Measurements from ENCODE around the gene FAM110C. TPM values are rescaled to one million over a fixed set of nuclear protein-coding genes. Genes with fewer than 3 reads are reported as not detected.
A peak's percentile ranks its signal among the peaks of the same experiment; 100 is the strongest.

The FAM110C gene
- total RNA-seq: 0.22 to 1.7 TPM (median 1.3 TPM) in 3 replicates
- long read RNA-seq, partial matches to known transcripts: 0 of 2 reads
- long read RNA-seq, other reads (novel, unspliced or antisense): 0 of 2 reads

- Mint-ChIP-seq H3K4me3 (ENCODE audit: unreplicated experiment) (peak within 1 kb of the TSS; percentile 73), H3K27me3 (ENCODE audit: low read depth) (peaks cover 48% of the 10 kb centered on the region), H3K36me3 (ENCODE audit: low read depth) (no peaks in the 10 kb centered on the region)
These were observed at the start of gene FAM110C for GRCh38 chr2:46471-47345. Gene FAM110C (minus strand): TSS chr2:46505. CDS start chr2:46385, 120 bp downstream.

DNA sequence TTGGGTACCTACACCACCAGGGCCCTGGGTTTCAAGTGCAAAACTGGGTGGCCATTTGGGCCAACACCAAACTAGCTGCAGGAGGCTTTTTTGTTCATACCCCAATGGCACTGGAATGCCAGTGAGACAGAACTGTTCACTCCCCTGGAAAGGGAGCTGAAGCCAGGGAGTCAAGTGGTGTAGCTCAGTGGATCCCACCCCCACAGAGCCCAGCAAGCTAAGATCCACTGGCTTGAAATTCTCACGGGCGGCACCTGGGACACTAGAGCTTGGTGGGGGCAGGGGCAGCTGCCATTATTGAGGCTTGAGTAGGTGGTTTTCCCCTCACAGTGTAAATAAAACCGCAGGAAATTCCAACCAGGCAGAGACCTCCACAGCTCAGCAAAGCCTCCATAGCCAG lies 46.0 kb upstream of the FAM110C start:
- no peak overlapping the region for H3K27ac Mint-ChIP-seq (ENCODE audit: unreplicated experiment)
- TF ChIP-seq CTCF (IDR thresholded peaks at IDR 0.05): no peak
- no peaks in the 10 kb centered on the region for H3K36me3 Mint-ChIP-seq (ENCODE audit: low read depth)
- DNase-seq (ENCODE audit: low spot score): no peak
- H3K4me1 Mint-ChIP-seq (ENCODE audit: low read depth): no peaks in the 10 kb centered on the region
- peaks cover 5% of the 10 kb centered on the region for H3K27me3 Mint-ChIP-seq (ENCODE audit: low read depth)
- H3K4me3 Mint-ChIP-seq (ENCODE audit: unreplicated experiment): no peak overlapping the region
- H3K9me3 Mint-ChIP-seq (ENCODE audit: low read depth): peaks cover 9% of the 10 kb centered on the region

More at GRCh38 chr2:46471-47345, at the start of gene FAM110C:
- TF ChIP-seq CTCF (IDR thresholded peaks at IDR 0.05): no peak
- Mint-ChIP-seq H3K4me1 (ENCODE audit: low read depth) (peaks cover 15% of the 10 kb centered on the region), H3K9me3 (ENCODE audit: low read depth) (no peaks in the 10 kb centered on the region), H3K27ac (ENCODE audit: unreplicated experiment) (peak within 1 kb of the TSS; percentile 71)
- DNase-seq (ENCODE audit: low spot score): no peak

DNA sequence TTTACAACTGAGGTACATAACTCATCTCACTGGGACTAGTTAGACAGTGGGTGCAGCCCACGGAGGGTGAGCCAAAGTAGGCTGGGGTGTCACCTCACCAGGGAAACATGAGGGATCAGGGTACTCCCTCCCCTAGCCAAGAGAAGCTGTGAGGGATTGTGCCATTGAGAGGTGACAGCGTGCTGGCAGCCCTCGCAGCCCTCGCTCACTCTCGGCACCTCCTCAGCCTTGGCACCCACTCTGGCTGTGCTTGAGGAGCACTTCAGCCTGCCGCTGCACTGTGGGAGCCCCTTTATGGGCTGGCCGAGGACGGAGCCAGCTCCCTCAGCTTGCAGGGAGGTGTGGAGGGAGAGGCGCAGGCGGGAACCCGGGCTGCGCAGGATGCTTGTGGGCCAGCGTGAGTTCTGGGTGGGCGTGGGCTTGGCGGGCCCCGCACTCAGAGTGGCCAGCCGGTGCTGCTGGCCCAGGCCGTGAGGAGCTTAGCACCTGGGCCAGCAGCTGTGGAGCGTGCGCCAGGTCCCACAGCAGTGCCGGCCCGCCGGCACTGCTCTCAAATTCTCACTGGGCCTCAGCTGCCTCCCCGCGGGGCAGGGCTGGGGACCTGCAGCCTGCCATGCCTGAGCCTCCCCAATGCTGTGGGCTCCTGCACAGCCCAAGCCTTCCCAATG lies 44.5 kb upstream of the FAM110C start:
- peaks cover 3% of the 10 kb centered on the region for H3K27me3 Mint-ChIP-seq (ENCODE audit: low read depth)
- H3K27ac Mint-ChIP-seq (ENCODE audit: unreplicated experiment): no peak overlapping the region
- H3K4me1 Mint-ChIP-seq (ENCODE audit: low read depth): no peaks in the 10 kb centered on the region
- TF ChIP-seq CTCF (IDR thresholded peaks at IDR 0.05): no peak
- H3K4me3 Mint-ChIP-seq (ENCODE audit: unreplicated experiment): no peak overlapping the region
- DNase-seq (ENCODE audit: low spot score): no peak
- peaks cover 1% of the 10 kb centered on the region for H3K9me3 Mint-ChIP-seq (ENCODE audit: low read depth)
- H3K36me3 Mint-ChIP-seq (ENCODE audit: low read depth): no peaks in the 10 kb centered on the region

DNA sequence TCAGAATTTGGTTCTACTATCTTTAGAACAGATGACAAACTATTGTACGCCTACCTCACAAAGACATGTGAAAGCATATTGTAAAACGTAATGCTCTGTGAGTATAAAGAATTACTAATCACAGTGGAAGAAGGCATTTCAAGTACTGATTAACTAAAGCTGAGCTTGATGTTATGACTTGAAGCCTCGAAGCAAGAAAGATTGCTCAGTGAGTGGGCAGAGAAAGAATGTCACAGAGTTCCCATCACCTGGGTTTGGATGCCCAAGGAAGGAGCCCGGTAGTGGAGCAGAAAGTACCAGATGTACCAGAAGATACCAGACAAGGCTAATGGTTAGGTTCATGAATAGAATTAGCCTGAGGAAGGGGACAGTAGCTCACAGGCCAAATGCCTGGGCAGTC lies 39.5 kb upstream of the FAM110C start:
- no peaks in the 10 kb centered on the region for H3K4me1 Mint-ChIP-seq (ENCODE audit: low read depth)
- DNase-seq (ENCODE audit: low spot score): no peak
- H3K9me3 Mint-ChIP-seq (ENCODE audit: low read depth): no peaks in the 10 kb centered on the region
- no peaks in the 10 kb centered on the region for H3K36me3 Mint-ChIP-seq (ENCODE audit: low read depth)
- H3K27me3 Mint-ChIP-seq (ENCODE audit: low read depth): peaks cover 17% of the 10 kb centered on the region
- no peak overlapping the region for H3K27ac Mint-ChIP-seq (ENCODE audit: unreplicated experiment)
- no peak overlapping the region for H3K4me3 Mint-ChIP-seq (ENCODE audit: unreplicated experiment)
- TF ChIP-seq CTCF (IDR thresholded peaks at IDR 0.05): no peak

GRCh38 chr2:84121-84520 lies 37.8 kb upstream of the FAM110C start:
- Mint-ChIP-seq H3K27me3 (ENCODE audit: low read depth) (peaks cover 22% of the 10 kb centered on the region), H3K36me3 (ENCODE audit: low read depth) (no peaks in the 10 kb centered on the region), H3K4me3 (ENCODE audit: unreplicated experiment) (no peak overlapping the region), H3K4me1 (ENCODE audit: low read depth) (no peaks in the 10 kb centered on the region), H3K27ac (ENCODE audit: unreplicated experiment) (no peak overlapping the region), H3K9me3 (ENCODE audit: low read depth) (no peaks in the 10 kb centered on the region)
- DNase-seq (ENCODE audit: low spot score): no peak
- TF ChIP-seq CTCF (IDR thresholded peaks at IDR 0.05): no peak

Data from chondrocyte (in vitro differentiated cells).